ENCODE results near the gene PDIA3. TPM values are rescaled to one million over a fixed set of nuclear protein-coding genes. Genes with fewer than 3 reads are reported as not detected.
"Not testable (repeated sequence)": the region's sequence is repeated elsewhere in the genome, so short reads cannot be mapped to it uniquely, and the experiment has no call there.

Gene PDIA3
- total and polyA plus RNA-seq, 12 donors: 100 to 257 (median 144) TPM

GRCh38 chr15:43796566-43796965 is 50.3 kb downstream of the PDIA3 start:
- Histone ChIP-seq H3K27ac (peak overlapping the region in 1 of 10 donors; percentile 34), H3K27me3 (no peaks in the 10 kb centered on the region), H3K4me3 (no peak overlapping the region), H3K9me3 (no peaks in the 10 kb centered on the region), H3K36me3 (peaks cover 0 to 68% (median 19%) of the 10 kb centered on the region in 9 donors), H3K4me1 (peaks cover 20 to 82% (median 60%) of the 10 kb centered on the region in 9 donors)
- DNase-seq (no peak), ATAC-seq (no peak)
- intact Hi-C loops (cut with DNase I): no loop called here
- TF ChIP-seq CTCF (IDR thresholded peaks at IDR 0.05): no peak
- 76 to 83% methylated on average over 3 of the region's 3 CpGs for WGBS, 2 donors

GRCh38 chr15:43799209-43799944 is 53.1 kb downstream of the PDIA3 start:
- Histone ChIP-seq H3K4me3 (peak overlapping the region in 2 of 10 donors; percentile 75 to 89), H3K4me1 (peaks cover 12 to 71% (median 46%) of the 10 kb centered on the region in 9 donors)
- intact Hi-C loops (cut with DNase I): no loop called here

GRCh38 chr15:43799945-43800285 is 53.7 kb downstream of the PDIA3 start, which contains the start of gene SERINC4:
Gene SERINC4, minus strand, starts transcription at chr15:43800220. Its CDS starts 234 bp downstream, at chr15:43799986.
- peak in 6 of 8 donors; percentile 1 to 19 (median 6) for ATAC-seq
- Histone ChIP-seq H3K27ac (peak within 1 kb of the TSS; percentile 47 to 95 (median 90)), H3K9me3 (no peaks in the 10 kb centered on the region), H3K4me3 (peak within 1 kb of the TSS; percentile 63 to 91 (median 76)), H3K36me3 (peaks cover 0 to 84% (median 26%) of the 10 kb centered on the region in 9 donors), H3K4me1 (peaks cover 7 to 66% (median 40%) of the 10 kb centered on the region in 9 donors), H3K27me3 (no peaks in the 10 kb centered on the region)
- intact Hi-C loops (cut with DNase I): no loop called here
- WGBS, 2 donors: 95 to 97% methylated on average over 8 of the region's 8 CpGs
- DNase-seq: no peak
- TF ChIP-seq CTCF (IDR thresholded peaks at IDR 0.05): no peak

More at GRCh38 chr15:43799209-43799944, 53.1 kb downstream of the PDIA3 start:
- no peak for ATAC-seq
- no peak for TF ChIP-seq CTCF (IDR thresholded peaks at IDR 0.05)
- H3K36me3 ChIP-seq: peaks cover 0 to 84% (median 26%) of the 10 kb centered on the region in 9 donors
- DNase-seq: no peak
- no peaks in the 10 kb centered on the region for H3K27me3 ChIP-seq
- peak overlapping the region in 9 of 10 donors; percentile 71 to 95 (median 90) for H3K27ac ChIP-seq
- H3K9me3 ChIP-seq: no peaks in the 10 kb centered on the region
- 90 to 92% methylated on average over 16 of the region's 16 CpGs for WGBS, 2 donors

GRCh38 chr15:43800286-43801141 is 54.3 kb downstream of the PDIA3 start, which contains the start of gene HYPK:
Gene HYPK, plus strand, starts transcription at chr15:43800599. Its CDS starts 24 bp downstream, at chr15:43800623.
- Histone ChIP-seq H3K9me3 (no peaks in the 10 kb centered on the region), H3K4me1 (peaks cover under 1 to 60% (median 34%) of the 10 kb centered on the region in 9 donors), H3K27ac (peak within 1 kb of the TSS; percentile 47 to 95 (median 90)), H3K36me3 (peaks cover 0 to 84% (median 23%) of the 10 kb centered on the region in 9 donors), H3K4me3 (peak within 1 kb of the TSS; percentile 63 to 91 (median 76)), H3K27me3 (no peaks in the 10 kb centered on the region)
- peak; percentile 90 to 98 (median 96) for ATAC-seq
- 7 to 9% methylated on average over 44 of the region's 44 CpGs for WGBS, 2 donors
- DNase-seq: peak; percentile 93 to 94
- TF ChIP-seq CTCF (IDR thresholded peaks at IDR 0.05): no peak
- intact Hi-C loops (cut with DNase I): no loop called here

- H3K27me3 ChIP-seq; H3K9me3 ChIP-seq; intact Hi-C loops (cut with DNase I); H3K27ac ChIP-seq; DNase-seq; ATAC-seq; H3K4me3 ChIP-seq: not testable (repeated sequence)
- 98% methylated on average over 7 of the region's 7 CpGs for WGBS, 2 donors
- H3K4me1 ChIP-seq: peaks cover 0 to 39% (median 21%) of the 10 kb centered on the region in 9 donors
- peaks cover 0 to 85% (median 39%) of the 10 kb centered on the region in 9 donors for H3K36me3 ChIP-seq
Observed at GRCh38 chr15:43802676-43803075, 56.4 kb downstream of the PDIA3 start.

All from heart right ventricle (tissue), 16 donors.